GM12892 (cell line): Measurements from ENCODE around the gene CPHXL2.

Experiments used
- POLR2A ChIP-seq: IDR thresholded peaks from 2 replicates; pipeline ENCODE4 v1.6.1; 2011; ENCODE audit warnings: low read depth, low read length, control low read depth
- POLR2AphosphoS5 ChIP-seq: IDR thresholded peaks from 2 replicates; pipeline ENCODE4 v1.6.1; 2011; ENCODE audit warnings: low read depth, low read length, control low read depth

GRCh38 chr16:75648265-75649076, 28.3 kb downstream of the CPHXL2 start:
- TF ChIP-seq POLR2A (peak; percentile 54; the same call in 1 of the 2 replicates), POLR2AphosphoS5 (no peak)
